Hepatocyte (in vitro differentiated cells): ENCODE results near the gene PTPN2. TPM values are rescaled to one million over a fixed set of nuclear protein-coding genes. Genes with fewer than 3 reads are reported as not detected.

Experiments used
- DNase-seq: peaks from one replicate; pipeline ENCODE4 v3.0.0-alpha.2; 2016; ENCODE audit warnings: low spot score
- H2AFZ ChIP-seq: fragments of 200-600 bp; sonication (generic); 2 replicates; pipeline ENCODE4 v1.6.0; 2016; ENCODE audit warnings: antibody characterized with exemption, mild to moderate bottlenecking
- H3K27ac ChIP-seq: fragments of 200-600 bp; sonication (generic); 2 replicates; pipeline ENCODE4 v1.5.1; 2016; ENCODE audit warnings: mild to moderate bottlenecking
- H3K27me3 ChIP-seq: fragments of 200-600 bp; sonication (generic); 2 replicates; pipeline ENCODE4 v1.6.1; 2016
- H3K36me3 ChIP-seq: fragments of 200-600 bp; sonication (generic); replicated peaks from 2 replicates; pipeline ENCODE4 v1.5.1; 2016; ENCODE audit warnings: low read depth; ENCODE audit not compliant: insufficient read depth
- H3K4me1 ChIP-seq: fragments of 200-600 bp; sonication (generic); 2 replicates; pipeline ENCODE4 v1.5.1; 2016; ENCODE audit warnings: mild to moderate bottlenecking, moderate library complexity; ENCODE audit not compliant: insufficient read depth
- H3K4me2 ChIP-seq: fragments of 200-600 bp; sonication (generic); 2 replicates; pipeline ENCODE4 v1.6.0; 2016
- H3K4me3 ChIP-seq: fragments of 200-600 bp; sonication (generic); 2 replicates; pipeline ENCODE4 v1.5.1; 2016; ENCODE audit warnings: mild to moderate bottlenecking
- H3K79me2 ChIP-seq: fragments of 200-600 bp; sonication (generic); 2 replicates; pipeline ENCODE4 v1.6.0; 2017; ENCODE audit warnings: mild to moderate bottlenecking
- H3K9me2 ChIP-seq: fragments of 200-600 bp; sonication (generic); replicated peaks from 2 replicates; pipeline ENCODE4 v1.6.0; 2017; ENCODE audit warnings: mild to moderate bottlenecking; ENCODE audit not compliant: insufficient read depth
- H3K9me3 ChIP-seq: fragments of 200-600 bp; sonication (generic); 2 replicates; pipeline ENCODE4 v1.5.1; 2016; ENCODE audit warnings: low read depth, mild to moderate bottlenecking
- H4K20me1 ChIP-seq: fragments of 200-600 bp; sonication (generic); 2 replicates; pipeline ENCODE4 v1.6.0; 2016; ENCODE audit warnings: mild to moderate bottlenecking; ENCODE audit not compliant: insufficient read depth, poor library complexity, severe bottlenecking
- CTCF ChIP-seq: fragments of 200-600 bp; sonication (generic); IDR thresholded peaks from 2 replicates; pipeline ENCODE4 v1.5.1; 2016; ENCODE audit warnings: antibody characterized with exemption, mild to moderate bottlenecking; ENCODE audit not compliant: poor library complexity
- EZH2 ChIP-seq: fragments of 200-600 bp; sonication (generic); IDR thresholded peaks from 2 replicates; pipeline ENCODE4 v1.6.1; 2016; ENCODE audit warnings: antibody characterized with exemption, mild to moderate bottlenecking, borderline replicate concordance
- EZH2phosphoT487 ChIP-seq: fragments of 200-600 bp; sonication (generic); IDR thresholded peaks from one replicate; pipeline ENCODE4 v1.6.1; 2018; ENCODE audit warnings: antibody characterized with exemption, mild to moderate bottlenecking, low read depth, moderate library complexity; ENCODE audit not compliant: unreplicated experiment, severe bottlenecking
- WGBS: methylation state at CpG from one replicate; pipeline ENCODE4 v1.1.6; 2016; ENCODE audit warnings: low lambda C conversion rate; ENCODE audit errors: missing lambda C conversion rate; 5-methylcytosine and 5-hydroxymethylcytosine counted together
- polyA plus RNA-seq: library from polyadenylated mRNA; unstranded; fragments of >200 nt; fragmentation: Nextera tagmentation; extraction: Ambion mirVana; gene quantifications from 2 replicates; pipeline ENCODE4 v1.2.1, GENCODE V29; 2016
- total RNA-seq: library from RNA; depleted of rRNA; stranded (reverse); fragments of >200 nt; gene quantifications from 2 replicates; pipeline ENCODE4 v1.2.3, GENCODE V29; 2014

PTPN2 gene
- total and polyA plus RNA-seq, 2 experiments from 2014 or later: 32.0 to 36.7 TPM

GRCh38 chr18:12768625-12769024 is 115.4 kb downstream of the PTPN2 start:
- Histone ChIP-seq H3K4me3 (no peak overlapping the region), H3K9me3 (no peaks in the 10 kb centered on the region), H4K20me1 (no peaks in the 10 kb centered on the region), H3K36me3 (no peaks in the 10 kb centered on the region), H3K79me2 (no peaks in the 10 kb centered on the region), H3K9me2 (no peaks in the 10 kb centered on the region), H3K4me1 (no peaks in the 10 kb centered on the region), H3K27ac (no peak overlapping the region), H2AFZ (no peak overlapping the region), H3K4me2 (no peak overlapping the region), H3K27me3 (no peaks in the 10 kb centered on the region)
- TF ChIP-seq EZH2 (no peak), EZH2phosphoT487 (no peak), CTCF (no peak)
- 81% methylated on average over 3 of the region's 3 CpGs for WGBS
- no peak for DNase-seq

- Histone ChIP-seq H3K27me3 (no peaks in the 10 kb centered on the region), H3K4me1 (no peaks in the 10 kb centered on the region), H3K4me3 (no peak overlapping the region), H3K9me3 (no peaks in the 10 kb centered on the region), H3K4me2 (no peak overlapping the region), H3K79me2 (no peaks in the 10 kb centered on the region), H2AFZ (no peak overlapping the region), H3K36me3 (no peaks in the 10 kb centered on the region), H3K9me2 (no peaks in the 10 kb centered on the region), H3K27ac (no peak overlapping the region), H4K20me1 (no peaks in the 10 kb centered on the region)
- DNase-seq: no peak
- 91% methylated on average over 9 of the region's 9 CpGs for WGBS
- TF ChIP-seq EZH2: no peak
- TF ChIP-seq CTCF: no peak
- no peak for TF ChIP-seq EZH2phosphoT487
Observed at GRCh38 chr18:12767580-12768155, 116.4 kb downstream of the PTPN2 start.

GRCh38 chr18:12766986-12767433 is 117.0 kb downstream of the PTPN2 start:
- Histone ChIP-seq H3K27ac (no peak overlapping the region), H3K9me2 (no peaks in the 10 kb centered on the region), H3K4me2 (peak overlapping the region; percentile 5), H4K20me1 (no peaks in the 10 kb centered on the region), H3K9me3 (no peaks in the 10 kb centered on the region), H3K36me3 (no peaks in the 10 kb centered on the region), H3K4me1 (no peaks in the 10 kb centered on the region), H3K79me2 (no peaks in the 10 kb centered on the region), H3K4me3 (no peak overlapping the region), H2AFZ (peak overlapping the region; percentile 17), H3K27me3 (no peaks in the 10 kb centered on the region)
- 17% methylated on average over 13 of the region's 13 CpGs for WGBS
- DNase-seq: peak; percentile 50
- TF ChIP-seq CTCF: peak; percentile 15
- TF ChIP-seq EZH2phosphoT487: no peak

GRCh38 chr18:12765586-12765985 is 118.5 kb downstream of the PTPN2 start:
- Histone ChIP-seq H3K9me2 (no peaks in the 10 kb centered on the region), H3K79me2 (no peaks in the 10 kb centered on the region), H3K36me3 (no peaks in the 10 kb centered on the region), H2AFZ (no peak overlapping the region), H3K27ac (no peak overlapping the region), H3K27me3 (no peaks in the 10 kb centered on the region), H3K4me1 (no peaks in the 10 kb centered on the region), H3K4me3 (no peak overlapping the region), H3K9me3 (no peaks in the 10 kb centered on the region), H3K4me2 (no peak overlapping the region), H4K20me1 (no peaks in the 10 kb centered on the region)
- WGBS: 95% methylated on average over 11 of the region's 11 CpGs
- DNase-seq: no peak
- TF ChIP-seq CTCF (no peak), EZH2 (no peak), EZH2phosphoT487 (no peak)
